ENCODE measurements around the gene CMTM8. TPM values are rescaled to one million over a fixed set of nuclear protein-coding genes. Genes with fewer than 3 reads are reported as not detected.

Gene CMTM8
- total RNA-seq, 1 experiment from 2014 or later: 28.5 TPM

DNA sequence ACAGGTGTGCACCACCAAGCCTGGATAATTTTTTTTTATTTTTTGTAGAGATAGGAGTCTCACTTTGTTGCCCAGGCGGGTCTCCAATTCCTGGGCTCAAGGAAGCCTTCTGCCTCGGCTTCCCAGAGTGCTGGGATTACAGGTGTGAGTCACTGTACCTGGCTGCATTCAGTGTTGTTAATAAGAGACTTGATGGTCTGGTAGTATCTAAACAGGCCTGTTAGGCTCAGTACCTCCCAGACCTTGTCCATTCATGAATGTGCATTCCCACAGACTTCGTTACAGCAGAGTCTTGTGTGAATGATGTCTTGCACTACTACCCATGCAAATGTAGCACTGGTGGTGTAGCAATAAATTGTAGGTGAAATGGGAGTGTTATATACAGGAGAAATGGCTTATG lies 17.7 kb downstream of the CMTM8 start:
- no peak for DNase-seq
- Histone ChIP-seq H3K36me3 (ENCODE audit: control insufficient read depth, insufficient read depth, low read length) (no peaks in the 10 kb centered on the region; the same call in 1 of the 2 replicates), H3K9me3 (peaks cover 15% of the 10 kb centered on the region), H3K27me3 (replicated peaks; ENCODE audit: control insufficient read depth, insufficient read depth, low read length) (no peaks in the 10 kb centered on the region), H3K4me3 (ENCODE audit: low read depth, low read length) (no peak overlapping the region), H3K4me1 (peaks cover 4% of the 10 kb centered on the region; the same call in 1 of the 2 replicates)
- ChIA-PET POLR2A (no interaction called here), CTCF (no interaction called here)
- no TSS peak for BruUV-seq (replicated peaks)
- peaks cover 16% of the 10 kb centered on the region for H3K4me1 Mint-ChIP-seq (ENCODE audit: low read depth, unreplicated experiment)
- no peak overlapping the region for H3K27ac Mint-ChIP-seq (ENCODE audit: unreplicated experiment)
- H3K9me3 Mint-ChIP-seq (ENCODE audit: unreplicated experiment): peaks cover 10% of the 10 kb centered on the region
- H3K36me3 Mint-ChIP-seq (ENCODE audit: insufficient read depth, unreplicated experiment): peaks cover 30% of the 10 kb centered on the region
- H3K27me3 Mint-ChIP-seq (ENCODE audit: insufficient read depth, unreplicated experiment): no peaks in the 10 kb centered on the region
- TF ChIP-seq, protein P1, sequence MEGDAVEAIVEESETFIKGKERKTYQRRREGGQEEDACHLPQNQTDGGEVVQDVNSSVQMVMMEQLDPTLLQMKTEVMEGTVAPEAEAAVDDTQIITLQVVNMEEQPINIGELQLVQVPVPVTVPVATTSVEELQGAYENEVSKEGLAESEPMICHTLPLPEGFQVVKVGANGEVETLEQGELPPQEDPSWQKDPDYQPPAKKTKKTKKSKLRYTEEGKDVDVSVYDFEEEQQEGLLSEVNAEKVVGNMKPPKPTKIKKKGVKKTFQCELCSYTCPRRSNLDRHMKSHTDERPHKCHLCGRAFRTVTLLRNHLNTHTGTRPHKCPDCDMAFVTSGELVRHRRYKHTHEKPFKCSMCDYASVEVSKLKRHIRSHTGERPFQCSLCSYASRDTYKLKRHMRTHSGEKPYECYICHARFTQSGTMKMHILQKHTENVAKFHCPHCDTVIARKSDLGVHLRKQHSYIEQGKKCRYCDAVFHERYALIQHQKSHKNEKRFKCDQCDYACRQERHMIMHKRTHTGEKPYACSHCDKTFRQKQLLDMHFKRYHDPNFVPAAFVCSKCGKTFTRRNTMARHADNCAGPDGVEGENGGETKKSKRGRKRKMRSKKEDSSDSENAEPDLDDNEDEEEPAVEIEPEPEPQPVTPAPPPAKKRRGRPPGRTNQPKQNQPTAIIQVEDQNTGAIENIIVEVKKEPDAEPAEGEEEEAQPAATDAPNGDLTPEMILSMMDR (IDR thresholded peaks at IDR 0.05; ENCODE audit: insufficient read depth in 1 of 2, low read depth in 1 of 2, low read length in 1 of 2, severe bottlenecking in 1 of 2, unreplicated experiment in 1 of 2): no peak
- no peak overlapping the region for H3K4me3 Mint-ChIP-seq (ENCODE audit: unreplicated experiment)
- intact Hi-C loops (cut with micrococcal nuclease; ENCODE audit: unreplicated experiment): no loop called here

DNA sequence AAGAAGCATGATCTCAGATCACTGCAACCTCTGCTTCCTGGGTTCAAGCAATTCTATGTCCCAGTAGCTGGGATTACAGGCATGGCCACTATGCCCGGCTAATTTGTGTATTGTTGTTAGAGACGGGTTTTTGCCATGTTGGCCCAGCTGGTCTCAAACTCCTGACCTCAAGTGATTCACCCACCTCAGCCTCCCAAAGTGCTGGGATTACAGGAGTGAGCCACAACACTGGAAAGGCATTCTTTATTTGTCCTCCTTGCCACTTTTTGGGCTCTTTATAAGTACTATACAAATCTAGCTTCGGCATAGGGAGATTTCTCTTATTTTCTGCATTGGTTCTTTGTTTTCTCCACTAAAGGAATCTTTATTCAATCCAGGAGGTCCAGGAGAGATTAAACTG lies 18.6 kb downstream of the CMTM8 start:
- POLR2A ChIA-PET: no interaction called here
- peaks cover 35% of the 10 kb centered on the region for H3K36me3 Mint-ChIP-seq (ENCODE audit: insufficient read depth, unreplicated experiment)
- no peaks in the 10 kb centered on the region for H3K27me3 ChIP-seq (replicated peaks; ENCODE audit: control insufficient read depth, insufficient read depth, low read length)
- intact Hi-C loops (cut with micrococcal nuclease; ENCODE audit: unreplicated experiment): no loop called here
- CTCF ChIA-PET: interaction anchor here (1.1 kb wide), 1 partner anchor 17 kb away, joined by 3 read pairs; no protein-coding TSS in a partner anchor
- H3K4me3 Mint-ChIP-seq (ENCODE audit: unreplicated experiment): no peak overlapping the region
- peaks cover 10% of the 10 kb centered on the region for H3K9me3 Mint-ChIP-seq (ENCODE audit: unreplicated experiment)
- TF ChIP-seq, protein P1 (IDR thresholded peaks at IDR 0.05; ENCODE audit: insufficient read depth in 1 of 2, low read depth in 1 of 2, low read length in 1 of 2, severe bottlenecking in 1 of 2, unreplicated experiment in 1 of 2): no peak
- no peaks in the 10 kb centered on the region; the same call in none of the 2 replicates for H3K36me3 ChIP-seq (ENCODE audit: control insufficient read depth, insufficient read depth, low read length)
- H3K27me3 Mint-ChIP-seq (ENCODE audit: insufficient read depth, unreplicated experiment): no peaks in the 10 kb centered on the region
- peaks cover 4% of the 10 kb centered on the region; the same call in 1 of the 2 replicates for H3K4me1 ChIP-seq
- no TSS peak for BruUV-seq (replicated peaks)
- no peak overlapping the region for H3K4me3 ChIP-seq (ENCODE audit: low read depth, low read length)
- H3K27ac Mint-ChIP-seq (ENCODE audit: unreplicated experiment): peak overlapping the region; percentile 22
- DNase-seq: no peak
- peaks cover 15% of the 10 kb centered on the region for H3K9me3 ChIP-seq
- H3K4me1 Mint-ChIP-seq (ENCODE audit: low read depth, unreplicated experiment): peaks cover 16% of the 10 kb centered on the region

DNA sequence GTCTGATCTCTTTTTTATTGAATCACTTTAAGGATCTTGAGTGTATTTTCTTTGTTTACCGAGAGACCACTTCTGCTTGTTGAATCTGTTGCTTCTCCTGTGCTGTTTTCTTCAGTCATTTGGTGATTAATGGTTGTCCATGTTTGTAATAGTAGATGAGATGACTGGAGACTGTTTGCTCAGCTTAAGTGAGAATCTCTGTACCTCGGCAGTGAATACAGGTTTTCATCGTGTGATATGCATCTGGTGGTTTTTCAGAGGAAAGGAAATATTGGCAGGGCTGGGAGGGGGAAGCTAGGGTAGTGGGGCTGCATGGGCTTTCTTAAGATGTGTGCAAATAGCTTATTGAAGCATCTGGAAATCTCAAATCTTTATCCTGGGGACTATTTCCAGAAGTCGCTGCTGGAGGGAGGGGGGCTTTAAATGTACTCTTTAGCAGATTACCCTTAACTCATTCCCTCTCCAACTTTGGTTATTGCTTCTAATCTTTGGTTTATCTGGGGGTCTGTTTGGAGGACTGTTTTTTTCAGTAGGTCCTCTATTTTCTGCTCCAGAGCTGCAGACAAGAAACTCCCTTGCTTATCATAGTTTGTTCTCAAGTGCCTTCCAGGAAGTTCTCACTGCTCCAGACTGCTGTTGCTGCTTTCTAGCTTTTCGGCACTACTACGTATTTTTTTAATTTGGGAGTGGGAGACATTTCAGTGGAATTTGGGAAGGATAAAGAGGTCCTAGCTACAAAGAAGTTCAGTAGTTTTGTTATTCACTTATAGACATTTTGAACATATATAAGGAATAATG lies 19.4 kb downstream of the CMTM8 start:
- TF ChIP-seq, protein P1 (IDR thresholded peaks at IDR 0.05; ENCODE audit: insufficient read depth in 1 of 2, low read depth in 1 of 2, low read length in 1 of 2, severe bottlenecking in 1 of 2, unreplicated experiment in 1 of 2): no peak
- Histone ChIP-seq H3K4me1 (peaks cover 4% of the 10 kb centered on the region; the same call in 1 of the 2 replicates), H3K9me3 (peaks cover 13% of the 10 kb centered on the region), H3K4me3 (ENCODE audit: low read depth, low read length) (no peak overlapping the region), H3K27me3 (replicated peaks; ENCODE audit: control insufficient read depth, insufficient read depth, low read length) (no peaks in the 10 kb centered on the region), H3K36me3 (ENCODE audit: control insufficient read depth, insufficient read depth, low read length) (no peaks in the 10 kb centered on the region; the same call in none of the 2 replicates)
- intact Hi-C loops (cut with micrococcal nuclease; ENCODE audit: unreplicated experiment): no loop called here
- Mint-ChIP-seq H3K4me3 (ENCODE audit: unreplicated experiment) (peak overlapping the region; percentile 12), H3K27ac (ENCODE audit: unreplicated experiment) (peak overlapping the region; percentile 22), H3K27me3 (ENCODE audit: insufficient read depth, unreplicated experiment) (no peaks in the 10 kb centered on the region), H3K36me3 (ENCODE audit: insufficient read depth, unreplicated experiment) (peaks cover 31% of the 10 kb centered on the region), H3K4me1 (ENCODE audit: low read depth, unreplicated experiment) (peaks cover 16% of the 10 kb centered on the region), H3K9me3 (ENCODE audit: unreplicated experiment) (peaks cover 10% of the 10 kb centered on the region)
- DNase-seq: peak in 1 of 2 experiments; percentile 18
- CTCF ChIA-PET: interaction anchor here (1.1 kb wide), 1 partner anchor 18 kb away, joined by 3 read pairs; no protein-coding TSS in a partner anchor
- BruUV-seq (replicated peaks): no TSS peak
- POLR2A ChIA-PET: interaction anchor here (0.6 kb wide), 1 partner anchor 143 kb away, joined by 3 read pairs; no protein-coding TSS in a partner anchor
